Smooth muscle cell (in vitro differentiated cells): ENCODE data around the gene AHCY. TPM values are rescaled to one million over a fixed set of nuclear protein-coding genes. Genes with fewer than 3 reads are reported as not detected.
A peak's percentile ranks its signal among the peaks of the same experiment; 100 is the strongest.

Experiments used
- DNase-seq: peaks from one replicate; lab custom pipeline; 2025; ENCODE audit not compliant: unreplicated experiment; lab: John Stamatoyannopoulos, UW
- H2AFZ ChIP-seq: fragments of 200-600 bp; sonication (generic); 2 replicates; pipeline ENCODE4 v1.6.0; 2016; ENCODE audit warnings: antibody characterized with exemption, low read depth, mild to moderate bottlenecking
- H3F3A ChIP-seq: fragments of 200-600 bp; sonication (generic); 2 replicates; pipeline ENCODE4 v1.6.0; 2017; ENCODE audit warnings: antibody characterized with exemption, low read depth
- H3K27ac ChIP-seq: fragments of 200-600 bp; sonication (generic); 2 replicates; pipeline ENCODE4 v1.5.1; 2016; ENCODE audit warnings: low read depth, mild to moderate bottlenecking
- H3K27me3 ChIP-seq: fragments of 200-600 bp; sonication (generic); 2 replicates; pipeline ENCODE4 v1.6.1; 2016; ENCODE audit warnings: low read depth, mild to moderate bottlenecking
- H3K36me3 ChIP-seq: fragments of 200-600 bp; sonication (generic); 2 replicates; pipeline ENCODE4 v1.5.1; 2016; ENCODE audit warnings: low read depth
- H3K4me1 ChIP-seq: fragments of 200-600 bp; sonication (generic); 2 replicates; pipeline ENCODE4 v1.5.1; 2016; ENCODE audit warnings: low read depth
- H3K4me2 ChIP-seq: fragments of 200-600 bp; sonication (generic); 2 replicates; pipeline ENCODE4 v1.6.0; 2016; ENCODE audit warnings: mild to moderate bottlenecking
- H3K4me3 ChIP-seq: fragments of 200-600 bp; sonication (generic); 2 replicates; pipeline ENCODE4 v1.5.1; 2016; ENCODE audit warnings: mild to moderate bottlenecking
- H3K79me2 ChIP-seq: fragments of 200-600 bp; sonication (generic); 2 replicates; pipeline ENCODE4 v1.6.0; 2016; ENCODE audit warnings: low read depth, mild to moderate bottlenecking
- H3K9ac ChIP-seq: fragments of 200-600 bp; sonication (generic); 2 replicates; pipeline ENCODE4 v1.6.0; 2016; ENCODE audit warnings: low read depth
- H3K9me3 ChIP-seq: fragments of 200-600 bp; sonication (generic); replicated peaks from 2 replicates; pipeline ENCODE4 v1.5.1; 2016; ENCODE audit warnings: low read depth
- H4K20me1 ChIP-seq: fragments of 200-600 bp; sonication (generic); 2 replicates; pipeline ENCODE4 v1.6.0; 2016; ENCODE audit warnings: low read depth
- CTCF ChIP-seq: fragments of 200-600 bp; sonication (generic); IDR thresholded peaks from 2 replicates; pipeline ENCODE4 v1.5.1; 2017; ENCODE audit warnings: borderline replicate concordance, mild to moderate bottlenecking, antibody characterized with exemption; ENCODE audit not compliant: insufficient read depth, poor library complexity, severe bottlenecking
- WGBS: methylation state at CpG from one replicate; pipeline ENCODE4 v1.1.7; 2016; ENCODE audit warnings: low lambda C conversion rate; 5-methylcytosine and 5-hydroxymethylcytosine counted together
- polyA plus RNA-seq: library from polyadenylated mRNA; unstranded; fragments of >200 nt; fragmentation: Nextera tagmentation; extraction: Ambion mirVana; gene quantifications from 2 replicates; pipeline ENCODE4 v1.2.1, GENCODE V29; 2016
- total RNA-seq: library from RNA; depleted of rRNA; stranded (reverse); fragments of >200 nt; gene quantifications from 2 replicates; pipeline ENCODE4 v1.2.3, GENCODE V29; 2014

Gene AHCY
- total and polyA plus RNA-seq, 2 experiments from 2014 or later = 39.4 to 73.8 TPM

- TF ChIP-seq CTCF = no peak
- Histone ChIP-seq H2AFZ (no peak overlapping the region), H4K20me1 (no peaks in the 10 kb centered on the region), H3K9ac (no peak overlapping the region), H3K4me3 (no peak overlapping the region), H3K4me2 (no peak overlapping the region), H3K27me3 (no peaks in the 10 kb centered on the region), H3K4me1 (no peaks in the 10 kb centered on the region), H3K27ac (no peak overlapping the region), H3K79me2 (no peaks in the 10 kb centered on the region), H3K9me3 (no peaks in the 10 kb centered on the region), H3K36me3 (no peaks in the 10 kb centered on the region), H3F3A (no peaks in the 10 kb centered on the region)
- no peak for DNase-seq
- WGBS = 96% methylated on average over 15 of the region's 15 CpGs
These were observed 35.0 kb upstream of the AHCY start for GRCh38 chr20:34337982-34338726.

- Histone ChIP-seq H3K9me3 (no peaks in the 10 kb centered on the region), H3K27me3 (no peaks in the 10 kb centered on the region), H4K20me1 (no peaks in the 10 kb centered on the region), H3F3A (no peaks in the 10 kb centered on the region), H3K27ac (no peak overlapping the region), H3K9ac (no peak overlapping the region), H3K4me2 (no peak overlapping the region), H3K36me3 (no peaks in the 10 kb centered on the region), H3K79me2 (no peaks in the 10 kb centered on the region), H3K4me3 (no peak overlapping the region), H2AFZ (no peak overlapping the region), H3K4me1 (no peaks in the 10 kb centered on the region)
- WGBS = 88% methylated on average over 1 of the region's 1 CpG
- no peak for DNase-seq
- no peak for TF ChIP-seq CTCF
These were observed 34.4 kb upstream of the AHCY start for GRCh38 chr20:34337544-34337943.

GRCh38 chr20:34334654-34335407 is 31.7 kb upstream of the AHCY start:
- no peaks in the 10 kb centered on the region for H3K79me2 ChIP-seq
- H3K27me3 ChIP-seq = no peaks in the 10 kb centered on the region
- no peaks in the 10 kb centered on the region for H3K4me1 ChIP-seq
- no peaks in the 10 kb centered on the region for H3K9me3 ChIP-seq
- peak overlapping the region; percentile 68 for H3K27ac ChIP-seq
- H2AFZ ChIP-seq = no peak overlapping the region
- DNase-seq = no peak
- no peaks in the 10 kb centered on the region for H3F3A ChIP-seq
- H3K4me2 ChIP-seq = no peak overlapping the region
- no peaks in the 10 kb centered on the region for H4K20me1 ChIP-seq
- H3K36me3 ChIP-seq = no peaks in the 10 kb centered on the region
- H3K9ac ChIP-seq = peak overlapping the region; percentile 29
- 84% methylated on average over 5 of the region's 5 CpGs for WGBS
- TF ChIP-seq CTCF = no peak
- H3K4me3 ChIP-seq = no peak overlapping the region
